Inferior parietal cortex (tissue), 1 donor: ENCODE measurements around the gene CTSE.

Experiments
- DNase-seq: peaks from one replicate; pipeline ENCODE4 v3.0.0-alpha.2; 2016; ENCODE audit errors: extremely low spot score

Gene CTSE

GRCh38 chr1:205991237-205991636 lies 32.5 kb downstream of the CTSE start:
- no peak for DNase-seq

- no peak for DNase-seq
These were observed 33.5 kb downstream of the CTSE start for GRCh38 chr1:205990226-205990625.

DNA sequence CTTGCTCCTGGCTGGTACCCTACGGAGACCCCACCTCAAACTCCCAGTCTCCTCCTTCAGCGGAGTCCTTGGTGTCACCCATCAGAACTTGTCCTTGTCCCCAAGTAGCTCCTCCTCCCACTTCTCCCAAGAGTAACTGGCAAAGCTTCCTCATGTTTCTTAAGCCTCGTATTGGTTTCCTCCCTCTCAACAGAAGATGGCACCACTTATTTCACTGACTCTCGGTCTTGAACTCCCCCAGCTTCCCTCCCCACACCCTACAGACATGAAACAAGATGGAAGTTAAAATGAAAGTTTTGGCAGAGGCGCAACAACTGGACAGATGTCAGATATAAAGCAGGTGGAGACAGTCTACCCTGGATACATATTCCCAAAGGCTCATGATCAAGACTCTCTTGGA lies 33.9 kb downstream of the CTSE start:
- no peak for DNase-seq

GRCh38 chr1:205988585-205988995 lies 35.1 kb downstream of the CTSE start:
- DNase-seq = no peak

- no peak for DNase-seq
These were observed 36.8 kb downstream of the CTSE start for GRCh38 chr1:205986861-205987260.

- no peak for DNase-seq
These were observed 37.4 kb downstream of the CTSE start for GRCh38 chr1:205986292-205986691.

GRCh38 chr1:205985330-205986005 lies 38.2 kb downstream of the CTSE start:
- no peak for DNase-seq

DNA sequence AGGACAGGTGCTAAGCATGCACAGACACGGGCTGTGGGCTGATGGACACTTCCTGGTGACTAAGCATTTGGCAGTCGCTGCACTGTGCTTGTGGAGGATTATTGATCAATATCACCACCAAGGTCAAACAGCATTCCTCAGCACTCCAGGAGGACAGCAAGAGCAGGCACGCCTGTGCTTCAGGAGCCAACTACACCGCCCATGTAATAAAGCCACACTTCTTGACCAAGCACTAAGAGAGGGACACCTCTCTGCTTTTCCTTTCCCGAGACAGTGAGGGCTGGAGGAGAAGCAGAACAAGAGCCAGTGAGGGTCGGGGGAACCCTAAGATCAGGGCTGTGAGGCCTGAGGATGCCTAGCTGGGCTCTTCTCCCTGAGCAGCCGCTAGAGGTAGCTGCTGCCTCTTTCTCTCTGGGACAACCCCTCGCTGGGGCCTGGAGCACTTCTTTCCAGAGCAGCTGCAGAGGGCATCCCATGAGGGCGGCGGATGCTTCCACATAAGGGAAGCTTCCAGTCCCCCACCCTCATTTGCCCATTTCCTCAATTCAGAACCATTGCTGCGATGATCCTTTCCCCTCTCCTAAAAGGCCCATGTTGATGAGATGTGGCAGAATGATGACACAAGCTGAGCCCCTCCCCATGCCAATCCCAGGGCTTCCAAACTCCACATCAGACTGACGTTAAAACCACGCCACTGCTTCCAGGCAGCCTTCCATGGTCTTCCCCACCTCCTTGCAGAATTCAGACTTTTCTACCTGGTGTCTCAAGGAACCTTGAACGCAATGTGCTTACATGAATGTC lies 39.6 kb downstream of the CTSE start:
- DNase-seq = peak; percentile 78

DNA sequence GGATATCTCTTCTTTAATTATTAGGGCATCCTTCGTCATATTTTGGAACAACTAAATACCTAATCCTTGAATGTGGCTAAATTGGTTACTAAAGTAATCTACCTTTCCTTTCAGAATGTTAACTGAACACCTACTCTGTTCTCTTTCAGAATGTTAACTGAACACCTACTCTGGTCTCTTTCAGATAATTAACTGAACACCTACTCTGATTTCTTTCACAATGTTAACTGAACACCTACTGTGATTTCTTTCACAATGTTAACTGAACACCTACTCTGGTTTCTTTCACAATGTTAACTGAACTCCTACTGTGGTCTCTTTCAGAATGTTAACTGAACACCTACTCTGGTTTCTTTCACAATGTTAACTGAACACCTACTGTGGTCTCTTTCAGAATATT lies 42.4 kb downstream of the CTSE start:
- DNase-seq = no peak

DNA sequence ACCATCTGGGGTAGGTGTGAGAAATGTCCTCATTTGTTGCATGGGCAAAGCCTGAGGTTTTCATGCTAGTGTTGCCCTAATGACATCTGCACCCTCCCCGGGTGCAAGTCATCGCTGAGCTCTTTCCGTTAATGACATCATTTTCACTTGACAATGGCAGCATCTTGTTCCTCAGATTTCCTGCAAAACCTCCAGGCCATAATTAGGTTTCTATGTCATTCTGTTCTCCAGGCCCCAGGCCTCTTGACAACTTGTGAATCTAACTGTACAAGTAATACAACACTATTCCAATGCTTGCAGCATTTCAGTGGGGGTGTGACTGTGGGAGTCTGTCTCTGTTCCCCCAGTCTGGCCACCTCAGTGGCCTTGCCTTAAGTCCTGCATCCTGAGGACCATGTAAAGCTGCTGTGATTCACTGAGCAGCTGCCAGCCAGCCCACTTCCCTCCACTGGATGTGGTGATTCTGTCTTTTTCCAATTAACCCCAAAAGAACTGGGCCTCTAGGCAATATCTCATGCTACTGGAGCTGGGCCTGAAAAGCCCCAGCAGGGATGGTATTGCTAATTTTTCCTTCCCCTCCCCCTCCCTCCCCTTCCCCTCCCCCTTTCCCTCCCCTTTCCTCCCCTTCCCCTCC lies 43.3 kb downstream of the CTSE start:
- no peak for DNase-seq

- DNase-seq = no peak
These were observed 44.4 kb downstream of the CTSE start for GRCh38 chr1:205979301-205979700.

- DNase-seq = no peak
These were observed 45.0 kb downstream of the CTSE start for GRCh38 chr1:205978676-205979075.

- DNase-seq = peak; percentile 92
These were observed 46.2 kb downstream of the CTSE start for GRCh38 chr1:205977402-205978014.

- no peak for DNase-seq
These were observed 46.8 kb downstream of the CTSE start for GRCh38 chr1:205976708-205977401.

DNA sequence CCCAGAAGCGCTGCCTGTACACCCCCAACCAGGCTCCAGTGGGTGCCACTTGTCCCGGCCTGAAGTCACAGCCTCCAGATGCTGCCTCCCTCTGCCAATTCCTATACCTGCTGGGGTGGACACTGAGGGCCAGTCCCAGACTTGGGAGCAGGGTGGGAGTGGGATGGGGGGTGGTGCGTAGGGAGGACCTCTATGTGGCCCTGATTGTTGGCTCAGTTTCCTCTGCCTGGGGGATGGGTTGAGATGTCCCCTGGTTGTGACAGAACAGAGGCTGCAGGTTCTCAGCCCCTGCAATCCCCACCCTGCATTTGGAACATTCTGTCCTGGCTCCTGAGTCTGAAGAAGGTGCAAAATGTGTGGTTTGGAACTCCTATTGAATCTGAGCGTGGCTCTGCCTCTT lies 47.7 kb downstream of the CTSE start:
- no peak for DNase-seq

DNA sequence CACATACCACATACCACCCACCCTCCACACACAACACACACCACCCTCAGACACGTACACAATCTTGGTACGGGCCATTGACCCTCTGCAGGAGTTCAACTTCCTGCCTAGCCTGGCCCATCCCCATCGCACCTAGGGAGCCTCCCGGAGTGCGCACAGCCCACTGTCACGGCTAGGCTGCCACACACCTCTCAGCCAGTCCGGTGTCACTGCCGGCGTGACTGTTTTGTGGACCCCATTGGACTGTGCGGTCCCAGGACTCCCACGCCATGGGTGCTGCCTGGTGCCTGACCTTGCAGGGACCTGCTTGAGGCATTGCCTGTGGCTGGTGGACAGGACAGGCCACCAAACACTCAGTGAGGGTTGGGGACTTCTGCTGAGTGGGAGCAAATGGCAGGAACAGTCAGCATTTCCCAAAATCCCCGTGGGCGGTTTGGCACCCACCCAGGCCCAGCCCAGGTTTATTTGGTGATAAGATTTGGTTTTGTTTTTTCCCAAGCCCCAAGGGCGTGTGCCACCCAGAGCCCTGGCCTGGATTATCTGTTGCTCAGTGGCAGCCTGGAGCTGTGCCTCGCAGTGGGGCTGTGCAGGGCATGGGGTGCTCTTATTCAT lies 48.2 kb downstream of the CTSE start:
- no peak for DNase-seq

DNA sequence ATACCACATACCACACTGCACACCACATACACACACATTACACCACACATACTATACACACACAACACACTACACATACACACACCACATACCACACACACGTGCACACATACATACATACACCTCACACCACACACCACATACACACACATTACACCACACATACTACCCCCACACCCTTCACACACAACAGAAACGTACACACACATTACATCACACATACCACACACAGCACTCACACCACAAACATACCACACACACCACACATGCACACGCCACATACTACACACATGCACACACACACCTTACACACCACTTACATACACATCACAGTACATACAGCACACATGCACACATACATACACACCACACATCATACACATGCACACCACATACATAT lies 49.0 kb downstream of the CTSE start:
- DNase-seq = no peak

DNA sequence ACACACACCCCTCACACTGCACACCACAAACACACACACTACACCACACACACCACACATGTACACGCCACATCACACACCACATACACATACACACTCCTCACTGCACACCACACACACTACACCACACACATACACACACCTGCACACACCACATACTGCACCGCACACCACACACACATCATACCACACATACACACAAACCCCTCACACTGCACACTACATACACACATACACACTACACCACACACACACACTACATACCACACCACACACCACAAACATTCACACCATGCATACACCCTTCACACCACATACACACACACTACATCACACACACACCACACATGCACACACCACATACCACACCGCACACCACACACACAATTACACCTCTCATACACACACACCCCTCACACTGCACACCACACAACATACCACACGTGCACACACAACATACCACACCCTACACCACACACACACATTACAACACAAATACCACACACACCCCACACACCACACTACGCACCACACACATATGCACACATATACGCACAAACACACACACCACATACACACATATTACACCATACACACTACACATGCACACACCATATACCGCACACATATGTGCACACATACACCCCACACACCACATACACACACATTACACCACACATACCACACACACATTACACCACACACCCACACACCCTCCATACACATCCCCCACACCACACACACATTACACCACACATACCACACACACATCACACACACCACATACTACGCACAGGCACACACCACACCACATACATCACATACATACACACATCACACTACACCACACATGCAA lies 50.1 kb downstream of the CTSE start:
- DNase-seq = no peak

- DNase-seq = no peak
These were observed 51.1 kb downstream of the CTSE start for GRCh38 chr1:205972491-205973168.

- DNase-seq = no peak
These were observed 51.6 kb downstream of the CTSE start for GRCh38 chr1:205972081-205972480.
